Stimulated activated CD4-positive, alpha-beta T cell treated with anti-CD3 and anti-CD28 coated beads, Interleukin-1b, Interleukin-23, amount 100 ng/mL, for 48 hours (primary cell): ENCODE measurements around the gene BIRC5.
"Not testable (repeated sequence)": the region's sequence is repeated elsewhere in the genome, so short reads cannot be mapped to it uniquely, and the experiment has no call there.

Source experiments
- DNase-seq: peaks from one replicate; pipeline ENCODE4 v3.0.0-alpha.2; 2020

The BIRC5 gene

DNA sequence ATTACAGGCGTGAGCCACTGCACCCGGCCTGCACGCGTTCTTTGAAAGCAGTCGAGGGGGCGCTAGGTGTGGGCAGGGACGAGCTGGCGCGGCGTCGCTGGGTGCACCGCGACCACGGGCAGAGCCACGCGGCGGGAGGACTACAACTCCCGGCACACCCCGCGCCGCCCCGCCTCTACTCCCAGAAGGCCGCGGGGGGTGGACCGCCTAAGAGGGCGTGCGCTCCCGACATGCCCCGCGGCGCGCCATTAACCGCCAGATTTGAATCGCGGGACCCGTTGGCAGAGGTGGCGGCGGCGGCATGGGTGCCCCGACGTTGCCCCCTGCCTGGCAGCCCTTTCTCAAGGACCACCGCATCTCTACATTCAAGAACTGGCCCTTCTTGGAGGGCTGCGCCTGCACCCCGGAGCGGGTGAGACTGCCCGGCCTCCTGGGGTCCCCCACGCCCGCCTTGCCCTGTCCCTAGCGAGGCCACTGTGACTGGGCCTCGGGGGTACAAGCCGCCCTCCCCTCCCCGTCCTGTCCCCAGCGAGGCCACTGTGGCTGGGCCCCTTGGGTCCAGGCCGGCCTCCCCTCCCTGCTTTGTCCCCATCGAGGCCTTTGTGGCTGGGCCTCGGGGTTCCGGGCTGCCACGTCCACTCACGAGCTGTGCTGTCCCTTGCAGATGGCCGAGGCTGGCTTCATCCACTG lies at the start of gene BIRC5:
BIRC5 (plus strand) TSS at position 238 of the 690 bp plus-strand sequence; CDS start at position 302, 64 bp downstream.
- peak; percentile 92 for DNase-seq

DNA sequence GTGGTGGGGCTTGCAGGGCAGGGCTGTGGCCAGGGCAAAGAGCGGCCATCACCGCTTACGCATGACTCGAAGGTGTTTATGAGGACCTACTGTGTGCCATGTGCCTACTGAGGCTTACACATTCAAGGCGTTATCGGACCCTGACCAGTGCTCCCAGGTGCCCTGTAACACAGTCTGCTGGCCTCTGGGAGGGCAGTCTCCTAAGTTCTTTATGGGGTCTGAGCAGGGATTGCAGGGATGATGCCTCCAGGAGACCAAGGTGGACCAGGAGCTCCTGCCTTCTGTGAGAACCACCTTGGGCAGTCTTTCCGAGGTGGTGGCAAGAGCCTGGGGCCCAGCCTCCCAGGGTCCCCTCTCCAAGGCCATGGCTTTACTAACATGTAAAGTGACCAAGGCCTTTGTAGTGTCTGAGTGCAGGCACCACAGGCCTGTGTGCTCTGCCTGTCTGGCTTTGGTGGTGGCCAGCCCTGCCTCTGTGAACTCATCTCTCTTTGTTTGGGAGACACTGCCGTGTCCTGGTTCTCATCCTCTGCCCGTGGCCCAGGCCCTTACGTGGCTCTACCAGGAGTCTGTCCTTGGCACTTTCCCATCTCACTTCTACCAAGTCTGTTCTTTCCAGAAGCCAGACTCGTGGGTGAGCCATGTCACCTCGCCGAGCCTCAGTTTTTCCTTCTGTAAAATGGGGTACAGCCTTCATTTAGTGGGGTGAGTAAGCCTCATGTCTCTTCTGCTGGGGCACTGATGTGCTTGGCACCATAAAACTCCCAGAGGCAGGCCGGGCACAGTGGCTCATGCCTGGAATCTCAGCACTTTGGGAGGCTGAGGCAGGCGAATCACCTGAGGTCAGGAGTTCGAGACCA lies 49.1 kb upstream of the BIRC5 start:
- DNase-seq, result no peak

DNA sequence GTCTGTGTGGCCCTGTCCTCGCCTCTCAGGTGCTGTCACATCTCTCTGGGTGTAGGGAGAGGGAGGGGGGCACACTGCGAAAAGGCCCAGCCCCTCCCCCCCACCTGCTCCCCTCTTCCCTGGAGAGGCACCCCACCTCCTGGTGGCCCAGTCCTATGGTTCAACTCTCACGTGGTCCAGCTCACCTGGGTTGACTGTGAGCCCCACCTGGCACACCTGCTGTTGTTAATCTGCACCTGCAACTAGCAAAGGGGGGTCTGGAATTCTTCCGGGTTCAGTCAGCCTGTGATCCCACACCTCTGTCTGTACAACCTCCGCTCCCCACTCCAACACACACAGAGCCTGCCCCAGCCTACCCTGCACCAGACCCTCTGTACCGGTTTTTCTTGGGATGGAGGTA lies 47.6 kb upstream of the BIRC5 start:
- no peak for DNase-seq

- peak; percentile 86 for DNase-seq
Measured at GRCh38 chr17:78168242-78168902, 45.7 kb upstream of the BIRC5 start, which contains the start of gene SYNGR2. Gene SYNGR2, plus strand, starts transcription at chr17:78168581. Its CDS starts 36 bp downstream, at chr17:78168617.

DNA sequence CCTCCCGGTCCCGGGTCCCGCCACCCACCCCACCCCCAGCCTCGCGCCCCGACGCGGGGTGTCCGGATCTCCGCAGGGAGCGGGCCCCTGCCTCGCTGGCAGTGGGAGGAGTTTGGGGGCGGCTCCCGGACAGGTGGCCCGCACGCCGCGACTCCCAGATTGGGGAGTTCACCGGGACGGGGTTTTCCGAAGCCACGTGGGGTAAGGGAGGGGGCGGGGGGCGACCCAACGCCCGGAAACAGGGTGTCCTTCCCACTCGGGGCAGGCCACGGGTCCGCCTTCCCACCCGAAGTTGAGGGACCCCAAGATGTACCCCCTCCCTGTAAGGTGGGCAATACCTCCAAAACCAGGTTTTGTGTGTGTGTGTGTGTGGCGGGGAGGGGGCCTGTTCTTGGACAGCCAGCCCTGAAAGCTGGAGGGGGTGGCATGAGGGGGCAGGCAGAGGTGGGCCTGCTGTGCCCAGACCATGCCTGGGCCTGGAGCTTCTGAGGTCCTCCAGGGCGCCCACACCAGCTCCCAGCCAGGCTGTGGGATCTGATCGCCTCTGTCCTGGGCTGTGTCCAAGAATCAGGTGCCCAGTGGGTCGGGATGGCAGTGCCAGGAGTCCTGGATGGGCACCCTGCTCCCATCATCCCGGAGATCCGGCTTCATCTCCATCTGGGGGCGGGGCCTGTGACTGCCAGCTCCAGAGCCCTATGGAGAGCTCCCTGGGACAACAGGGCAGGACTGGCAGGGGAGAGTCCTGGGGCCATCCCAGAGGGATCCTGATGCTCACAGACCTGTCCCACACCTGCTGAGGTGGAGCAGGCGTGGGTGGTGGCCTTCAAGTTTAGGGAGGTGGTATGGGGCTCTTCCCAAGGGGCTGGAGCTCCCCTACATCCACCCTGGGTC lies 44.9 kb upstream of the BIRC5 start:
- peak; percentile 56 for DNase-seq

DNA sequence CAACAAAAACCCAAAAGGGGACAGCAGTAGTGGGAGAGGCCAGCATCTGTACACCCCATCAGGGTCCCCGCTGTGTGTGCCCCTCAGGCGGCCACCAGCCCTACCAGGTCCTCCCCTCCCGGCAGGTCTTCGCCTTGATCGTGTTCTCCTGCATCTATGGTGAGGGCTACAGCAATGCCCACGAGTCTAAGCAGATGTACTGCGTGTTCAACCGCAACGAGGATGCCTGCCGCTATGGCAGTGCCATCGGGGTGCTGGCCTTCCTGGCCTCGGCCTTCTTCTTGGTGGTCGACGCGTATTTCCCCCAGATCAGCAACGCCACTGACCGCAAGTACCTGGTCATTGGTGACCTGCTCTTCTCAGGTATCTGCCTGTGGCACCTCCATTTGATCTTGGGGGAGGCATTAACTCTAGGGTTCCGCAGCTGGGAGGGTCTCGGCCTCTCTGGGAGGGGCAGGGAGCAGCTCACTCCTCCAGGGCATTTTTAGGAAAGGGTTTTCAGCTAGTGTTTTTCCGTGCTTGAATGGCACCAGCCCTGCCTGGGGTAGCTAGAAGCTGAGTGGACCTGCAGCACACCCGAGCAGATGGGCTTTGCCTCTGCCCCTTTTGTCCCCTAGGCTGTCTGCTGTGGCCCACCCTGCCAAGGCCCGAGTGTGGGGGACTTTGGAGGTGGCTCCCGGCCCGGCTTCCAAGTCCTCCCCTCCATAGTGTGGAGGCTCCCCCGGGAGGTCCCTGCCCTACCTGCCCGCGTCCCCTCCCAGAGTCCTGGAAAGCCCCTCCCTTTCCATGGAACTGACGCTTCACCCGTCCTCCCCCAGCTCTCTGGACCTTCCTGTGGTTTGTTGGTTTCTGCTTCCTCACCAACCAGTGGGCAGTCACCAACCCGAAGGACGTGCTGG lies 43.1 kb upstream of the BIRC5 start:
- no peak for DNase-seq

DNA sequence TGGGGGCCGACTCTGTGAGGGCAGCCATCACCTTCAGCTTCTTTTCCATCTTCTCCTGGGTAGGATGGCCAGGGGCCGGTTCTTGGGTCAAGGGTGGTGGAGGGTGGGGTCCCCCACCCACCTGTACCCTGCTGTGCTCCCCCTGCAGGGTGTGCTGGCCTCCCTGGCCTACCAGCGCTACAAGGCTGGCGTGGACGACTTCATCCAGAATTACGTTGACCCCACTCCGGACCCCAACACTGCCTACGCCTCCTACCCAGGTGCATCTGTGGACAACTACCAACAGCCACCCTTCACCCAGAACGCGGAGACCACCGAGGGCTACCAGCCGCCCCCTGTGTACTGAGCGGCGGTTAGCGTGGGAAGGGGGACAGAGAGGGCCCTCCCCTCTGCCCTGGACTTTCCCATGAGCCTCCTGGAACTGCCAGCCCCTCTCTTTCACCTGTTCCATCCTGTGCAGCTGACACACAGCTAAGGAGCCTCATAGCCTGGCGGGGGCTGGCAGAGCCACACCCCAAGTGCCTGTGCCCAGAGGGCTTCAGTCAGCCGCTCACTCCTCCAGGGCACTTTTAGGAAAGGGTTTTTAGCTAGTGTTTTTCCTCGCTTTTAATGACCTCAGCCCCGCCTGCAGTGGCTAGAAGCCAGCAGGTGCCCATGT lies 42.3 kb upstream of the BIRC5 start:
- not testable (repeated sequence) for DNase-seq

DNA sequence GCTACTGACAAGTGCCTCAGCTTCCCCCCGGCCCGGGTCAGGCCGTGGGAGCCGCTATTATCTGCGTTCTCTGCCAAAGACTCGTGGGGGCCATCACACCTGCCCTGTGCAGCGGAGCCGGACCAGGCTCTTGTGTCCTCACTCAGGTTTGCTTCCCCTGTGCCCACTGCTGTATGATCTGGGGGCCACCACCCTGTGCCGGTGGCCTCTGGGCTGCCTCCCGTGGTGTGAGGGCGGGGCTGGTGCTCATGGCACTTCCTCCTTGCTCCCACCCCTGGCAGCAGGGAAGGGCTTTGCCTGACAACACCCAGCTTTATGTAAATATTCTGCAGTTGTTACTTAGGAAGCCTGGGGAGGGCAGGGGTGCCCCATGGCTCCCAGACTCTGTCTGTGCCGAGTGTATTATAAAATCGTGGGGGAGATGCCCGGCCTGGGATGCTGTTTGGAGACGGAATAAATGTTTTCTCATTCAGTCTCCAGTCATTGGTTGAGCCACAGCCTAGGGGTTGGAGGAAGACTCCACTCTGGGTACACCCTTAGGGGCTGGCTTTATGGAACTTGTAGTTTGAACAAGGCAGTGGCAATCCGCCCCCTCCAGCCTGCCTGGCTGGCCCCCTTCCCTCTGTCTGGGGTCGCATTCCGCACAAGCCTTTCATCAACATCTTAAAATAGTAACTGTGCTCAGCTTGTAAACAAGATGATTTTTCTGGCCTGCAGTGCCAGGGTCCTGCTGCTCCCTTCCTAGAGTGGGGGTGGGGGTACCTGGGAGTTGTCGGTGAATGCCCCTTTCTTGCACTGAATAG lies 41.6 kb upstream of the BIRC5 start:
- DNase-seq, result no peak

DNA sequence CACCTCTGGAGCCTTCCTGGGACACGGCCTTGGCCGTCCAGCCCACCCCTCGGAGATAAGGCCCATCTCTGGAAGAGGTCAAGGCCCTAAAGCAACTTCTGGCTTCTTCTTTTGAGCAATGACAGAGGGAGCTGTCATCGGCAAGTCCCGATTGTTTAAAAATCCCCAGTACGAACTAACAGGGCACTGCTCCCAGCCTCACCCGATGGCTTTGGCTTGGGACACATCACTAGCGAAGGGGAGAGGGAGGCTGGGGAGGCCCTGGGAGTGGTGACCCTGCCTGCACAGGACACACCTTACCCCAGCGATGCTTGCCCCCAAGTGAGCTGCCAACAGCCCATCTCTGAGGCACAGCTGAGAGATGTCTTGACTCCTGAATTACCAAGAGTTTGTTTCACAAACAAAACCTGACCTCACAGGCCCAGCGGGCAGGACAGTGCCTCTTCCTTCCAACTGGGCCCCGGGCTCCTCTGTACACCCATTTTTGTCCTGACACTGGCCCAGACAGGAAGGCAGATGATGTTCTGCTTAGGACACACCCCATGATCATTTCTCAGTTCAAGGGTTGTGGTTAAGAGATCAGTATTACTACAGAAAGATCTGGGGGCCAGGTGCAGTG lies 40.8 kb upstream of the BIRC5 start:
- no peak for DNase-seq

GRCh38 chr17:78174346-78174869 lies 39.6 kb upstream of the BIRC5 start:
- no peak for DNase-seq

DNA sequence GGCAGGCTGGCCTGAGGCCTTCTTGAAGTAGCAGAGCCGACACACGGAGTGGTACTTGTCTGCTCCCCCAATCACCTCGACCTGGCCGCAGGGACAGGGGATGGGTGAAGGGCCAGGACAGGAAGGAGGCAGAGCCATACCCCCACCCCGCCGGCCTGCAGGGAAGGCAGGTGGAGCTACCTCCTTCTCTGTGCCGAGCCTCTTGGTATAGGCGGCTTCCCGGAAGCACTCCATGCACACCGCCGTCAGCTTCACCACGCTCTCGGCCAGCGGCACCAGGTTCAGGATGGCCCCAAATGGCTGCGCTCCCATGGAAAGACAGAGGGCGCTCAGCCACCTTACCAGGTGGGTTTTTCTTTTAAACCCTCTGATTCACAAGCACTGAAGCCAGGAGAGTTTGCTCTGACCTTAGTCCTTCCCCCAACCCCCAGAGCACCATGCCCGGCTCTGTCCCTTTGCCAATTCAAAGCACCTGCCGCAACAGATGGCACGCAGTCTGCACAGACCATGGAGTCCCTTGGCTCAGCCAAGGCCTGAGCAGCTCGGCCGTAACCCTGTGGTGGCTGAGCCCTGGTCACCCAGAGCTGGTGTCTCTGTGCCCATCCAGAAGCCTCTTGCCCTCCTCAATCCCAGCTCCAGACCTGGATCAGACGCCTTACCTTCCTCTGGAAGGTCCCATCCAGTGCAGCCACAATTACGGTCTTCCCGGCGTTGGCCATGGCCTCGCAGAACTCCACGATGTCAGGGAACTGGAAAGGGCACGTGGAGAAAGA lies 39.0 kb upstream of the BIRC5 start:
- DNase-seq, result no peak

- no peak for DNase-seq
Measured at GRCh38 chr17:78175643-78175981, 38.4 kb upstream of the BIRC5 start.

DNA sequence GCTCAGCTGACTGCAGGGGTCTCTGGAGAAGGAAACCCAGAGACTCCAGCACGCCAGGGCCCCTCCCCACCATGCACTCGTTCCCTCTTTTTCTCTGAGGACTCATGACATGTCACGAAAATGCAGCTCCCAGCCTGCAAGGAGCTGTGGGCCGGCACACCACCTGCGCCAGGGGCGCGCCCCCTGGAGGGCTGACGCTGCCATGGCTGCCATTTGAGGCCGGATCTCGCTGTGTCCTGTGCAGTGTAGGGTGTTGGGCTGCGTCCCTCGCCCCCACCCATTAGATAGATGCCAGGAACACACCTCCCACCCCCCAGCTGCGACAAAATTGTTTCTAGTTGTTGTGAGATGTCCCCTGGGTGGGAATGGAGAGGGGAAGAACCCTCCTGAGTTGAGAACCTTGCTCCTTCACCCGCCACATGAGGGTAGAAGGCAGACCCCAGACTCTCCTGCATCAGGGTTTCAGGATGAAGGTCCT lies 37.5 kb upstream of the BIRC5 start:
- peak; percentile 75 for DNase-seq

GRCh38 chr17:78179372-78179771 lies 34.7 kb upstream of the BIRC5 start:
- no peak for DNase-seq

- no peak for DNase-seq
Measured at GRCh38 chr17:78180083-78180482, 34.0 kb upstream of the BIRC5 start.

GRCh38 chr17:78180508-78180907 lies 33.5 kb upstream of the BIRC5 start:
- no peak for DNase-seq

GRCh38 chr17:78182504-78182903 lies 31.5 kb upstream of the BIRC5 start:
- no peak for DNase-seq

DNA sequence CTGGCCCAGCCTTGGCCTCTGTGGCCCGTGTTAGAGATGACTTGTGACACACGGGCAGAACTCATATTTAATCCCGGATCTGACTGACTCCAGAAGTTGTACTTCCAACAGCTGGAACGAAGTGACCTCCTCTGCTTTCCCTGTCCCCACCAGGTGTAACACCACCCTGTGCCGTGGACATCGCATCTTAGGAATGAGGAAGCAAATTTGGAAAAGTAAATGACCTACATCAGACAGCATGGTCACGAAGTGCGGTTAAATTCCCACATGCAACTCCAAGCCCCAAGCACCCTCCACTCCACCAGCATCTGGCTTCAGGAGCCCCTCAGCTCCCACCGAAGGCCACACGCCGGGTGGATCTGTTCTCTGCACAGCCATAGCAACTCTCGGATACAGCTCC lies 30.1 kb upstream of the BIRC5 start:
- no peak for DNase-seq
